Liver (tissue), 9 donors: Measurements from ENCODE around the gene TP53TG5. TPM values are rescaled to one million over a fixed set of nuclear protein-coding genes. Genes with fewer than 3 reads are reported as not detected.

Experiments
- DNase-seq: peaks from one replicate; pipeline ENCODE4 v3.0.0-alpha.2; 2017; ENCODE audit warnings: low spot score
- H3K27ac ChIP-seq, 2 donors: one replicate each; pipeline ENCODE4 v1.7.0; 2013; ENCODE audit warnings: inconsistent platforms in 2 of 2, low read length in 2 of 2, control low read depth in 1 of 2, low read depth in 1 of 2, mild to moderate bottlenecking in 1 of 2
- H3K27me3 ChIP-seq, 4 donors: one replicate each; pipeline versions ENCODE4 v1.6.1 to v1.7.0; 2013; ENCODE audit warnings: low read length in 3 of 4, inconsistent platforms in 1 of 4, mild to moderate bottlenecking in 1 of 4, moderate library complexity in 1 of 4; ENCODE audit not compliant: control insufficient read depth in 4 of 4, insufficient read depth in 4 of 4
- H3K36me3 ChIP-seq, 4 donors: one replicate each; pipeline versions ENCODE4 v1.6.1 to v1.7.0; 2013; ENCODE audit warnings: low read length in 3 of 4, mild to moderate bottlenecking in 3 of 4, low read depth in 1 of 4, moderate library complexity in 1 of 4; ENCODE audit not compliant: control insufficient read depth in 4 of 4, insufficient read depth in 3 of 4
- H3K4me1 ChIP-seq, 4 donors: one replicate each; pipeline versions ENCODE4 v1.6.1 to v1.7.0; 2013; ENCODE audit warnings: low read length in 3 of 4, mild to moderate bottlenecking in 3 of 4, moderate library complexity in 1 of 4; ENCODE audit not compliant: control insufficient read depth in 4 of 4, insufficient read depth in 4 of 4
- H3K4me3 ChIP-seq, 3 donors: one replicate each; pipeline versions ENCODE4 v1.6.1 to v1.7.0; 2013; ENCODE audit warnings: low read length in 3 of 3, control low read depth in 1 of 3, low read depth in 1 of 3, mild to moderate bottlenecking in 1 of 3
- H3K9ac ChIP-seq, 2 donors: one replicate each; pipeline ENCODE4 v1.7.0; 2013; ENCODE audit warnings: low read length in 2 of 2, mild to moderate bottlenecking in 2 of 2, moderate library complexity in 2 of 2, control low read depth in 1 of 2, low read depth in 1 of 2
- H3K9me3 ChIP-seq, 4 donors: one replicate each; pipeline versions ENCODE4 v1.6.1 to v1.7.0; 2013; ENCODE audit warnings: low read length in 3 of 4; ENCODE audit not compliant: control insufficient read depth in 4 of 4
- EGR1 ChIP-seq, 2 donors: IDR thresholded peaks; 2 replicates each; pipeline ENCODE4 v1.6.1; 2016 to 2018; ENCODE audit warnings: antibody characterized with exemption in 2 of 2, low read depth in 2 of 2
- FOXA1 ChIP-seq: IDR thresholded peaks from 2 replicates; pipeline ENCODE4 v1.6.1; 2016; ENCODE audit warnings: antibody characterized with exemption
- FOXA2 ChIP-seq: IDR thresholded peaks from 2 replicates; pipeline ENCODE4 v1.6.1; 2016; ENCODE audit warnings: antibody characterized with exemption
- GABPA ChIP-seq, 2 donors: IDR thresholded peaks in 1 of 2; conservative IDR thresholded peaks in 1 of 2; 2 replicates each; pipeline ENCODE4 v1.6.1; 2016; ENCODE audit warnings: antibody characterized with exemption in 2 of 2, mild to moderate bottlenecking in 1 of 2, moderate library complexity in 1 of 2
- HNF4A ChIP-seq, 2 donors: conservative IDR thresholded peaks; 2 replicates each; pipeline ENCODE4 v1.6.1; 2016; ENCODE audit warnings: antibody characterized with exemption in 2 of 2, mild to moderate bottlenecking in 2 of 2
- HNF4G ChIP-seq: IDR thresholded peaks from 2 replicates; pipeline ENCODE4 v1.6.1; 2016; ENCODE audit warnings: antibody characterized with exemption
- JUND ChIP-seq, 2 donors: IDR thresholded peaks; 2 replicates each; pipeline ENCODE4 v1.6.1; 2016; ENCODE audit warnings: antibody characterized with exemption in 2 of 2
- NR2F2 ChIP-seq: IDR thresholded peaks from 2 replicates; pipeline ENCODE4 v1.6.1; 2016; ENCODE audit warnings: antibody characterized with exemption
- RAD21 ChIP-seq, 2 donors: IDR thresholded peaks; 2 replicates each; pipeline ENCODE4 v1.6.1; 2016; ENCODE audit warnings: antibody characterized with exemption in 2 of 2, mild to moderate bottlenecking in 2 of 2
- RXRA ChIP-seq, 2 donors: IDR thresholded peaks; 2 replicates each; pipeline ENCODE4 v1.6.1; 2017 to 2018; ENCODE audit warnings: antibody characterized with exemption in 2 of 2, mild to moderate bottlenecking in 1 of 2
- SP1 ChIP-seq: IDR thresholded peaks from 2 replicates; pipeline ENCODE4 v1.6.1; 2018; ENCODE audit warnings: antibody characterized with exemption, mild to moderate bottlenecking
- TAF1 ChIP-seq: conservative IDR thresholded peaks from 2 replicates; pipeline ENCODE4 v1.6.1; 2016; ENCODE audit warnings: antibody characterized with exemption, mild to moderate bottlenecking
- YY1 ChIP-seq: IDR thresholded peaks from 2 replicates; pipeline ENCODE4 v1.6.1; 2016; ENCODE audit warnings: antibody characterized with exemption, mild to moderate bottlenecking
- WGBS: extraction: QIAGEN DNeasy Blood & Tissue Kit; methylation state at CpG from one replicate; pipeline ENCODE4 v1.1.7; 2013; 5-methylcytosine and 5-hydroxymethylcytosine counted together
- polyA plus RNA-seq, 2 donors: library from polyadenylated mRNA; stranded (reverse) in 1 of 2; unstranded in 1 of 2; fragments of 200-250 nt in 1 of 2; fragments of >200 nt in 1 of 2; fragmentation: Nextera tagmentation in 1 of 2; extraction: Ambion mirVana in 1 of 2; gene quantifications; one replicate each; pipeline versions ENCODE4 v1.2.1 to v1.2.3, GENCODE V29; 2013 to 2015
- total RNA-seq, 2 donors: library from RNA; depleted of rRNA; stranded (reverse); fragments of >200 nt; gene quantifications; one replicate each; pipeline ENCODE4 v1.2.3, GENCODE V29; 2014
- TF ChIP-seq, protein P1 (sequence below): IDR thresholded peaks from 2 replicates; pipeline ENCODE4 v1.6.1; 2016; ENCODE audit warnings: antibody characterized with exemption, mild to moderate bottlenecking
- TF ChIP-seq, protein P2 (sequence below): IDR thresholded peaks from 2 replicates; pipeline ENCODE4 v1.6.1; 2016; ENCODE audit warnings: antibody characterized with exemption
- TF ChIP-seq, protein P3 (sequence below): IDR thresholded peaks from 2 replicates; pipeline ENCODE4 v1.6.1; 2016; ENCODE audit warnings: antibody characterized with exemption
- TF ChIP-seq, protein P4 (sequence below): IDR thresholded peaks from 2 replicates; pipeline ENCODE4 v1.6.1; 2016; ENCODE audit warnings: antibody characterized with exemption
- TF ChIP-seq, protein P5 (sequence below): fragments of 150-350 bp; IDR thresholded peaks from 2 replicates; pipeline ENCODE4 v1.5.1; 2017; ENCODE audit warnings: improper control_type of control experiment, low read depth, low read length; ENCODE audit not compliant: missing input control
- donor health status: healthy.
- donor health status: healthy.
- donor health status: healthy.
- donor health status: healthy.
- donor health status: healthy.

Gene TP53TG5
- total and polyA plus RNA-seq, 4 donors: not detected

DNA sequence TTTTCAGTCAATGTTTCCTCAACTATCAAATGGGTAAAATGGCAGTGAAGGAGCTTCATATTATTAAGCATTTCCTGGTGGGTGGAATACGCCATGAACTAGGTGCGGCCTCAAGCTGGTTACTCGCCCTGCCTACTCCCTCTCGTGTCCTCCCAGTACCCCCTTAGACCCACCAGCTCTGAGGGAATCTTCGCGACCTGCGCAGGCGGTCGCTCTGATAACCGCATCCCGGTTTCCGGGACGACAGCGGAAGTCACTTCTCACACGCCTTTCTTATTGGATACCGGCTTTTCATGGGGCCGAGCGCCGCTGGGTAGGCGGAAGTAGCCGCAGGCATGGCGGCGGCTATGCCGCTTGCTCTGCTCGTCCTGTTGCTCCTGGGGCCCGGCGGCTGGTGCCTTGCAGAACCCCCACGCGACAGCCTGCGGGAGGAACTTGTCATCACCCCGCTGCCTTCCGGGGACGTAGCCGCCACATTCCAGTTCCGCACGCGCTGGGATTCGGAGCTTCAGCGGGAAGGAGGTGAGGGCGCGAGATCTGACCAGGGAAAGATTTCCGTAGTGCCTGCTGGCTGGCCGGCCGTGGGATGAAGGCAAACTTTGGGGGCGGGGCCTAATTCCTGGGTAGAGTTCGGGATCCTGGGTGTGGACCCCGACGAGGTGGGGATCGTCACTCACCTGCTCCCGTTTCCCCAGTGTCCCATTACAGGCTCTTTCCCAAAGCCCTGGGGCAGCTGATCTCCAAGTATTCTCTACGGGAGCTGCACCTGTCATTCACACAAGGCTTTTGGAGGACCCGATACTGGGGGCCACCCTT lies 37.9 kb upstream of the TP53TG5 start, which contains the start of gene PIGT:
TSS of gene PIGT (plus strand) at position 320 of the 816 bp plus-strand sequence. CDS start at position 336, 16 bp downstream.
- DNase-seq: peak; percentile 81
- WGBS: under 1% methylated on average over 52 of the region's 52 CpGs

More for the DNA sequence above, 37.9 kb upstream of the TP53TG5 start, which contains the start of gene PIGT:
- Histone ChIP-seq H3K4me1 (peaks cover 7 to 23% (median 12%) of the 10 kb centered on the region in 4 donors), H3K27me3 (no peaks in the 10 kb centered on the region), H3K36me3 (peaks cover 3 to 14% (median 8%) of the 10 kb centered on the region in 4 donors), H3K4me3 (peak within 1 kb of the TSS; percentile 72 to 87 (median 80)), H3K9me3 (no peaks in the 10 kb centered on the region), H3K27ac (peak within 1 kb of the TSS; percentile 60 to 61), H3K9ac (peak within 1 kb of the TSS; percentile 53 to 62)
- TF ChIP-seq HNF4A (conservative IDR thresholded peaks at IDR 0.05): no peak
- peak; percentile 50 for TF ChIP-seq SP1
- TF ChIP-seq, protein P1, sequence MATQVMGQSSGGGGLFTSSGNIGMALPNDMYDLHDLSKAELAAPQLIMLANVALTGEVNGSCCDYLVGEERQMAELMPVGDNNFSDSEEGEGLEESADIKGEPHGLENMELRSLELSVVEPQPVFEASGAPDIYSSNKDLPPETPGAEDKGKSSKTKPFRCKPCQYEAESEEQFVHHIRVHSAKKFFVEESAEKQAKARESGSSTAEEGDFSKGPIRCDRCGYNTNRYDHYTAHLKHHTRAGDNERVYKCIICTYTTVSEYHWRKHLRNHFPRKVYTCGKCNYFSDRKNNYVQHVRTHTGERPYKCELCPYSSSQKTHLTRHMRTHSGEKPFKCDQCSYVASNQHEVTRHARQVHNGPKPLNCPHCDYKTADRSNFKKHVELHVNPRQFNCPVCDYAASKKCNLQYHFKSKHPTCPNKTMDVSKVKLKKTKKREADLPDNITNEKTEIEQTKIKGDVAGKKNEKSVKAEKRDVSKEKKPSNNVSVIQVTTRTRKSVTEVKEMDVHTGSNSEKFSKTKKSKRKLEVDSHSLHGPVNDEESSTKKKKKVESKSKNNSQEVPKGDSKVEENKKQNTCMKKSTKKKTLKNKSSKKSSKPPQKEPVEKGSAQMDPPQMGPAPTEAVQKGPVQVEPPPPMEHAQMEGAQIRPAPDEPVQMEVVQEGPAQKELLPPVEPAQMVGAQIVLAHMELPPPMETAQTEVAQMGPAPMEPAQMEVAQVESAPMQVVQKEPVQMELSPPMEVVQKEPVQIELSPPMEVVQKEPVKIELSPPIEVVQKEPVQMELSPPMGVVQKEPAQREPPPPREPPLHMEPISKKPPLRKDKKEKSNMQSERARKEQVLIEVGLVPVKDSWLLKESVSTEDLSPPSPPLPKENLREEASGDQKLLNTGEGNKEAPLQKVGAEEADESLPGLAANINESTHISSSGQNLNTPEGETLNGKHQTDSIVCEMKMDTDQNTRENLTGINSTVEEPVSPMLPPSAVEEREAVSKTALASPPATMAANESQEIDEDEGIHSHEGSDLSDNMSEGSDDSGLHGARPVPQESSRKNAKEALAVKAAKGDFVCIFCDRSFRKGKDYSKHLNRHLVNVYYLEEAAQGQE: peak; percentile 43
- no peak for TF ChIP-seq HNF4G
- TF ChIP-seq, protein P2, sequence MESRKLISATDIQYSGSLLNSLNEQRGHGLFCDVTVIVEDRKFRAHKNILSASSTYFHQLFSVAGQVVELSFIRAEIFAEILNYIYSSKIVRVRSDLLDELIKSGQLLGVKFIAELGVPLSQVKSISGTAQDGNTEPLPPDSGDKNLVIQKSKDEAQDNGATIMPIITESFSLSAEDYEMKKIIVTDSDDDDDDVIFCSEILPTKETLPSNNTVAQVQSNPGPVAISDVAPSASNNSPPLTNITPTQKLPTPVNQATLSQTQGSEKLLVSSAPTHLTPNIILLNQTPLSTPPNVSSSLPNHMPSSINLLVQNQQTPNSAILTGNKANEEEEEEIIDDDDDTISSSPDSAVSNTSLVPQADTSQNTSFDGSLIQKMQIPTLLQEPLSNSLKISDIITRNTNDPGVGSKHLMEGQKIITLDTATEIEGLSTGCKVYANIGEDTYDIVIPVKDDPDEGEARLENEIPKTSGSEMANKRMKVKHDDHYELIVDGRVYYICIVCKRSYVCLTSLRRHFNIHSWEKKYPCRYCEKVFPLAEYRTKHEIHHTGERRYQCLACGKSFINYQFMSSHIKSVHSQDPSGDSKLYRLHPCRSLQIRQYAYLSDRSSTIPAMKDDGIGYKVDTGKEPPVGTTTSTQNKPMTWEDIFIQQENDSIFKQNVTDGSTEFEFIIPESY: no peak
- TF ChIP-seq, protein P3, sequence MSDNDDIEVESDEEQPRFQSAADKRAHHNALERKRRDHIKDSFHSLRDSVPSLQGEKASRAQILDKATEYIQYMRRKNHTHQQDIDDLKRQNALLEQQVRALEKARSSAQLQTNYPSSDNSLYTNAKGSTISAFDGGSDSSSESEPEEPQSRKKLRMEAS: peak; percentile 53
- peak; percentile 59 to 81 for TF ChIP-seq EGR1 (IDR thresholded peaks at IDR 0.05; ENCODE audit: low read depth in 2 of 2)
- TF ChIP-seq GABPA (IDR thresholded peaks at IDR 0.05 in 1 of 2, conservative IDR thresholded peaks at IDR 0.05 in 1 of 2): peak; percentile 81 to 97
- TF ChIP-seq, protein P4, sequence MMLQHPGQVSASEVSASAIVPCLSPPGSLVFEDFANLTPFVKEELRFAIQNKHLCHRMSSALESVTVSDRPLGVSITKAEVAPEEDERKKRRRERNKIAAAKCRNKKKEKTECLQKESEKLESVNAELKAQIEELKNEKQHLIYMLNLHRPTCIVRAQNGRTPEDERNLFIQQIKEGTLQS: no peak
- TF ChIP-seq FOXA2: no peak
- peak in 1 of 2 donors; percentile 36 for TF ChIP-seq RAD21 (IDR thresholded peaks at IDR 0.05)
- no peak for TF ChIP-seq NR2F2
- TF ChIP-seq JUND (IDR thresholded peaks at IDR 0.05): no peak
- TF ChIP-seq, protein P5, sequence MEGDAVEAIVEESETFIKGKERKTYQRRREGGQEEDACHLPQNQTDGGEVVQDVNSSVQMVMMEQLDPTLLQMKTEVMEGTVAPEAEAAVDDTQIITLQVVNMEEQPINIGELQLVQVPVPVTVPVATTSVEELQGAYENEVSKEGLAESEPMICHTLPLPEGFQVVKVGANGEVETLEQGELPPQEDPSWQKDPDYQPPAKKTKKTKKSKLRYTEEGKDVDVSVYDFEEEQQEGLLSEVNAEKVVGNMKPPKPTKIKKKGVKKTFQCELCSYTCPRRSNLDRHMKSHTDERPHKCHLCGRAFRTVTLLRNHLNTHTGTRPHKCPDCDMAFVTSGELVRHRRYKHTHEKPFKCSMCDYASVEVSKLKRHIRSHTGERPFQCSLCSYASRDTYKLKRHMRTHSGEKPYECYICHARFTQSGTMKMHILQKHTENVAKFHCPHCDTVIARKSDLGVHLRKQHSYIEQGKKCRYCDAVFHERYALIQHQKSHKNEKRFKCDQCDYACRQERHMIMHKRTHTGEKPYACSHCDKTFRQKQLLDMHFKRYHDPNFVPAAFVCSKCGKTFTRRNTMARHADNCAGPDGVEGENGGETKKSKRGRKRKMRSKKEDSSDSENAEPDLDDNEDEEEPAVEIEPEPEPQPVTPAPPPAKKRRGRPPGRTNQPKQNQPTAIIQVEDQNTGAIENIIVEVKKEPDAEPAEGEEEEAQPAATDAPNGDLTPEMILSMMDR: peak; percentile 3
- TF ChIP-seq TAF1: peak; percentile 46
- peak; percentile 99 for TF ChIP-seq YY1
- peak in 1 of 2 donors; percentile 4 for TF ChIP-seq RXRA (IDR thresholded peaks at IDR 0.05)
- no peak for TF ChIP-seq FOXA1
